Body of pancreas (tissue), 4 donors: ENCODE results near the gene GPNMB. TPM values are rescaled to one million over a fixed set of nuclear protein-coding genes. Genes with fewer than 3 reads are reported as not detected.
"Not testable (repeated sequence)": the region's sequence is repeated elsewhere in the genome, so short reads cannot be mapped to it uniquely, and the experiment has no call there.

Source experiments
- ATAC-seq: fragments of 150-250 bp; one replicate; pipeline ENCODE4 v1.9.1; 2016
- DNase-seq, 4 donors: peaks; one replicate each; pipeline ENCODE4 v3.0.0-alpha.2; 2019
- H3K27ac ChIP-seq, 4 donors: fragments of 200-600 bp; sonication (generic); 1 replicate in 3 of 4; 2 replicates in 1 of 4; pipeline versions ENCODE4 v1.5.1 to v1.6.1; 2016 to 2019; ENCODE audit warnings: mild to moderate bottlenecking in 1 of 4, mixed read lengths in 1 of 4, moderate library complexity in 1 of 4
- H3K27me3 ChIP-seq, 2 donors: fragments of 200-600 bp; sonication (generic); one replicate each; pipeline ENCODE4 v1.6.0; 2016; ENCODE audit warnings: mild to moderate bottlenecking in 1 of 2
- H3K36me3 ChIP-seq, 2 donors: fragments of 200-600 bp; sonication (generic); replicated peaks in 1 of 2; 2 replicates each; pipeline ENCODE4 v1.5.1; 2016; ENCODE audit warnings: low read depth in 2 of 2; ENCODE audit not compliant: insufficient read depth in 1 of 2
- H3K4me1 ChIP-seq: fragments of 200-600 bp; sonication (generic); one replicate; pipeline ENCODE4 v1.6.0; 2016
- H3K4me3 ChIP-seq, 2 donors: fragments of 200-600 bp; sonication (generic); 1 replicate in 1 of 2; 2 replicates in 1 of 2; pipeline ENCODE4 v1.5.1; 2016 to 2019
- H3K9me3 ChIP-seq, 3 donors: fragments of 200-600 bp; sonication (generic); 1 replicate in 2 of 3; 2 replicates in 1 of 3; pipeline ENCODE4 v1.5.1; 2016
- POLR2A ChIP-seq, 3 donors: fragments of 450-650 bp; IDR thresholded peaks; one replicate each; pipeline ENCODE4 v1.6.1; 2016; ENCODE audit warnings: antibody characterized with exemption in 3 of 3, mild to moderate bottlenecking in 2 of 3
- WGBS, 2 donors: methylation state at CpG; one replicate each; pipeline ENCODE4 v1.1.5; 2017; 5-methylcytosine and 5-hydroxymethylcytosine counted together
- intact Hi-C: fragments of 100-400 bp; cut with DNase I; formaldehyde crosslinking; loops from one replicate; pipeline ENCODE4 v1.15.1; 2023
- total RNA-seq, 2 donors: library from RNA; depleted of rRNA; stranded (reverse); fragments of >200 nt; gene quantifications; one replicate each; pipeline ENCODE4 v1.1.0, GENCODE V29; 2016
- TF ChIP-seq, protein P1 (sequence below), 7 experiments: fragments of 450-650 bp in 4 of 7; fragments of 200-600 bp in 3 of 7; sonication (generic) in 3 of 7; IDR thresholded peaks; one replicate each; pipeline ENCODE4 v1.5.1; 2016 to 2019; ENCODE audit warnings: antibody characterized with exemption in 7 of 7

Gene GPNMB
- total RNA-seq, 2 donors from 2014 or later, result 17.5 to 18.9 TPM

DNA sequence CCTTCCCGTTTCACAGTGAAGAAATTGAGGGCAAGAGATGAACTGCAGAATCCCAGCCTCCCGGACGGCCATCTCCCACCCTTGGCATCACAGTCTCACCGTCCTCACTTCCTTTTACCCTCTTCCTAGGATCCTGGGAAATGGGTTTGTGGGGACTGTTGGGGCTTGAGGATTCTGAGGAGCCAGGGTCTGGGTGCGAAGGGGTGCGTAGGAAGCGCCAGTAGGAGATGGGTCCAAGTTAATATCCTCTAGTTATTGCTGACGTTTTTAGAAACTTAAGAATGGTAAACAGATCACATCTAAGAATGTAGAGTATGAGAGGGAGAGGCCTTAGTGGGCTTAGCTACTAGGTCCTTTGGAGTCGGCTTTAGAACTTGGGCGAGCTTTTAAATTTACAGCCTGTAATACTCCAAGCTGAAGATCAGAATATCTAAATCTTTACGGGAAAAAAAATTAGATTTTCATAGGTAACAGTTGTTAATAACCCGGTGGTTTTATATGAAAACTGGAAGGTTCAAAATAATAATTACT is 53.3 kb downstream of the GPNMB start:
- ATAC-seq (no peak), DNase-seq (no peak)
- TF ChIP-seq POLR2A (IDR thresholded peaks at IDR 0.05), result no peak
- TF ChIP-seq, protein P1, sequence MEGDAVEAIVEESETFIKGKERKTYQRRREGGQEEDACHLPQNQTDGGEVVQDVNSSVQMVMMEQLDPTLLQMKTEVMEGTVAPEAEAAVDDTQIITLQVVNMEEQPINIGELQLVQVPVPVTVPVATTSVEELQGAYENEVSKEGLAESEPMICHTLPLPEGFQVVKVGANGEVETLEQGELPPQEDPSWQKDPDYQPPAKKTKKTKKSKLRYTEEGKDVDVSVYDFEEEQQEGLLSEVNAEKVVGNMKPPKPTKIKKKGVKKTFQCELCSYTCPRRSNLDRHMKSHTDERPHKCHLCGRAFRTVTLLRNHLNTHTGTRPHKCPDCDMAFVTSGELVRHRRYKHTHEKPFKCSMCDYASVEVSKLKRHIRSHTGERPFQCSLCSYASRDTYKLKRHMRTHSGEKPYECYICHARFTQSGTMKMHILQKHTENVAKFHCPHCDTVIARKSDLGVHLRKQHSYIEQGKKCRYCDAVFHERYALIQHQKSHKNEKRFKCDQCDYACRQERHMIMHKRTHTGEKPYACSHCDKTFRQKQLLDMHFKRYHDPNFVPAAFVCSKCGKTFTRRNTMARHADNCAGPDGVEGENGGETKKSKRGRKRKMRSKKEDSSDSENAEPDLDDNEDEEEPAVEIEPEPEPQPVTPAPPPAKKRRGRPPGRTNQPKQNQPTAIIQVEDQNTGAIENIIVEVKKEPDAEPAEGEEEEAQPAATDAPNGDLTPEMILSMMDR (IDR thresholded peaks at IDR 0.05), result no peak
- Histone ChIP-seq H3K9me3 (no peaks in the 10 kb centered on the region), H3K27me3 (no peaks in the 10 kb centered on the region), H3K36me3 (no peaks in the 10 kb centered on the region), H3K4me3 (peak overlapping the region; percentile 39 to 78), H3K4me1 (peaks cover 37% of the 10 kb centered on the region), H3K27ac (peak overlapping the region in 3 of 4 donors; percentile 64 to 89 (median 88))
- intact Hi-C loops, result no loop called here
- 8 to 10% methylated on average over 12 of the region's 12 CpGs for WGBS, 2 donors

DNA sequence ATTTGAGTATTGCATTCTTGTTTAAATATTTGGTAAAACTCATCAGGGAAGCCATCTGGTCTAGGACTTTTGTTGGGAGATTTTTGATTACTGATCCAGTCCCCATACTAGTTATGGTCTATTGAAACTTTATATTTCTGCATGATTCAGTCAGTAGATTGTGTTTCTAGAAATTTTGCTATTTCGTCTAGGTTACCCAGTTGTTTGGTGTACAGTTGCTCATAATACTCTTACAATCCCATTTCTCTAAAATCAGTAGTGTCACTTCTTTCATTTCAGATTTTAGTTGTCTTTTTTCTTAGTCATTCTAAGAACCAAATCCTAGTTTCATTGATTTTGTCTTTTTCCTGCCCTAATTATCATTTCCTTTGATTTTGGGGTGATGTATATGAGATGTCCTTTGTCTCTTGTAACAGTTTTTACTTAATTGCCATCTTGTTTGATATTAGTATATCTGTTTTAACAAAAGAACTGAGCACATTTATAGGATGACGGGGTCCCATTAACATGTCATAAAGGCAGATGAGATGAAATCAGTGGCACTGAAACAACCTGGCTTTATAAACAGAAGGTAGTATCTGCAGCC is 60.5 kb downstream of the GPNMB start:
- Histone ChIP-seq H3K27ac (no peak overlapping the region), H3K4me3 (no peak overlapping the region), H3K36me3 (peaks cover 0 to 10% of the 10 kb centered on the region in 2 donors), H3K4me1 (peaks cover 4% of the 10 kb centered on the region), H3K9me3 (no peaks in the 10 kb centered on the region), H3K27me3 (no peaks in the 10 kb centered on the region)
- DNase-seq (no peak), ATAC-seq (no peak)
- intact Hi-C loops, result no loop called here
- 81 to 94% methylated on average over 2 of the region's 2 CpGs for whole genome bisulfite sequencing, 2 donors
- TF ChIP-seq POLR2A (IDR thresholded peaks at IDR 0.05), result no peak
- TF ChIP-seq, protein P1 (IDR thresholded peaks at IDR 0.05), result no peak

GRCh38 chr7:23308754-23309153 is 62.2 kb downstream of the GPNMB start:
- no peak for ATAC-seq
- TF ChIP-seq, protein P1 (IDR thresholded peaks at IDR 0.05), result no peak
- no peak for TF ChIP-seq POLR2A (IDR thresholded peaks at IDR 0.05)
- Histone ChIP-seq H3K36me3 (peaks cover 0 to 10% of the 10 kb centered on the region in 2 donors), H3K27me3 (no peaks in the 10 kb centered on the region), H3K9me3 (no peaks in the 10 kb centered on the region), H3K4me3 (no peak overlapping the region), H3K27ac (no peak overlapping the region), H3K4me1 (no peaks in the 10 kb centered on the region)
- no peak for DNase-seq
- 88 to 89% methylated on average over 6 of the region's 6 CpGs for WGBS, 2 donors
- intact Hi-C loops, result no loop called here

- ATAC-seq, intact Hi-C loops, H3K27me3 ChIP-seq, H3K4me1 ChIP-seq, DNase-seq, H3K27ac ChIP-seq, H3K9me3 ChIP-seq, H3K36me3 ChIP-seq, H3K4me3 ChIP-seq: not testable (repeated sequence)
- 60 to 69% methylated on average over 2 of the region's 2 CpGs for WGBS, 2 donors
These were observed 65.6 kb downstream of the GPNMB start for GRCh38 chr7:23312141-23312540.

DNA sequence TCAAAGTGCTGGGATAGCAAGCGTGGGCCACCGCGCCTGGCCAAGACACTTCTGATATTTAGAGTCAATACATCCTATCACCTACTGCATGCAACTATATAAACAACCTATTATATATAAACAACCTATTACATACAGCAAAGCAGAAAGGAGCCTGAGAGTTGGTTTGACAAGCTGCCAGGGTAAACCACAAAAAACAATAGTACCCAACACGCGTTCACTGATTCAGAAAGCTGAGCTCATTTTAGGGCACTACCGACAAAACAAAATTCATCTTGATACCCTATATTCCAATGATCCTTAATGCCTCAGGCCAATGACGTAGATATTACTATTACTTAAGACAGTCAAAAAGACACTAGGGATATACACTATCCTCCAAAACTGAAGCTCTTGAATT is 68.8 kb downstream of the GPNMB start:
- H3K4me3 ChIP-seq, result no peak overlapping the region
- 77 to 82% methylated on average over 7 of the region's 7 CpGs for WGBS, 2 donors
- H3K27ac ChIP-seq, result no peak overlapping the region
- no peaks in the 10 kb centered on the region for H3K9me3 ChIP-seq
- TF ChIP-seq, protein P1 (IDR thresholded peaks at IDR 0.05), result no peak
- TF ChIP-seq POLR2A (IDR thresholded peaks at IDR 0.05), result no peak
- no peaks in the 10 kb centered on the region for H3K4me1 ChIP-seq
- intact Hi-C loops, result no loop called here
- H3K36me3 ChIP-seq, result no peaks in the 10 kb centered on the region
- no peaks in the 10 kb centered on the region for H3K27me3 ChIP-seq
- ATAC-seq (no peak), DNase-seq (no peak)

Other genes with a start within 250 kb of the GPNMB start
- 10 to 100 TPM in 1 of 2 donors, 1 to 10 TPM in 1; 8.6 to 10.5 TPM for gene HYCC1, start 232.6 kb upstream of the GPNMB start, total RNA-seq
- gene KLHL7, start 141.0 kb upstream of the GPNMB start, total RNA-seq, result 10 to 100 TPM; 18.2 to 65.3 TPM
- gene NUP42, start 64.7 kb upstream of the GPNMB start, total RNA-seq, result 10 to 100 TPM in 1 of 2 donors, 1 to 10 TPM in 1; 9.6 to 31.9 TPM
- gene MALSU1, start 52.6 kb downstream of the GPNMB start, total RNA-seq, result 10 to 100 TPM in 1 of 2 donors, 1 to 10 TPM in 1; 6.3 to 57.9 TPM
- gene IGF2BP3, start 223.7 kb downstream of the GPNMB start, total RNA-seq, result 1 to 10 TPM in 1 of 2 donors, under 1 TPM in 1; 0.33 to 1.3 TPM